ENCODE measurements around the gene ITGA5.

The ITGA5 gene

DNA sequence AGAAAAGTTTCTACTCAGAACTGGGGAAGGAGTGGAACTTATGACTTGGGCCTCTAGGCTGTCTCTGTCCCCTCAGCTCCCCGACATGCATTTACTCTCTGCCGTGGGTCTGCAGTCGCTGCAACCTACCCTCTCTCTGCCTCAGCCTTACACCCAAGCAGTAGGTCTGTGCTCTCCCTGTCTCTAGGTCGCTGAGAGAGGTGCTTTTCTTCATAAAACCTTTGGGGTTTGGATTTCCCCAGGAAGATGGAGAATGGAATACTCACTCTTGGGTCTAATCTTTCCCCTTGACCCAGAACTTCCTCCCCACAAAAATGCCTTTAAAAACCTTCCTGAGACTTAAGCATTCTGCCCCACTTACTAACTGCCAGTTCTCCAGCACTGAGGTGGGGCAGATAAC lies 67.7 kb downstream of the ITGA5 start:
- no peaks in the 10 kb centered on the region for H3K27me3 ChIP-seq (ENCODE audit: insufficient read depth, low read length)
- peaks cover 6% of the 10 kb centered on the region for H3K4me1 ChIP-seq (ENCODE audit: control insufficient read depth, insufficient read depth, low read length, unreplicated experiment)
- no peaks in the 10 kb centered on the region for H3K79me2 ChIP-seq (ENCODE audit: control insufficient read depth, insufficient read depth, low read length, unreplicated experiment)
- H3K36me3 ChIP-seq (ENCODE audit: insufficient read depth, low read length), result peaks cover 22% of the 10 kb centered on the region; the same call in 1 of the 2 replicates
- no peak overlapping the region for H3K27ac ChIP-seq (ENCODE audit: low read depth, low read length)
- H3K4me3 ChIP-seq (ENCODE audit: low read depth, low read length), result no peak overlapping the region
- no peak overlapping the region for H2AFZ ChIP-seq (ENCODE audit: low read length, unreplicated experiment)

GRCh38 chr12:54350743-54351142 lies 68.3 kb downstream of the ITGA5 start:
- Histone ChIP-seq H3K79me2 (ENCODE audit: control insufficient read depth, insufficient read depth, low read length, unreplicated experiment) (no peaks in the 10 kb centered on the region), H2AFZ (ENCODE audit: low read length, unreplicated experiment) (no peak overlapping the region), H3K27me3 (ENCODE audit: insufficient read depth, low read length) (no peaks in the 10 kb centered on the region), H3K4me3 (ENCODE audit: low read depth, low read length) (no peak overlapping the region), H3K36me3 (ENCODE audit: insufficient read depth, low read length) (peaks cover 22% of the 10 kb centered on the region; the same call in 1 of the 2 replicates), H3K27ac (ENCODE audit: low read depth, low read length) (no peak overlapping the region), H3K4me1 (ENCODE audit: control insufficient read depth, insufficient read depth, low read length, unreplicated experiment) (peaks cover 6% of the 10 kb centered on the region)

DNA sequence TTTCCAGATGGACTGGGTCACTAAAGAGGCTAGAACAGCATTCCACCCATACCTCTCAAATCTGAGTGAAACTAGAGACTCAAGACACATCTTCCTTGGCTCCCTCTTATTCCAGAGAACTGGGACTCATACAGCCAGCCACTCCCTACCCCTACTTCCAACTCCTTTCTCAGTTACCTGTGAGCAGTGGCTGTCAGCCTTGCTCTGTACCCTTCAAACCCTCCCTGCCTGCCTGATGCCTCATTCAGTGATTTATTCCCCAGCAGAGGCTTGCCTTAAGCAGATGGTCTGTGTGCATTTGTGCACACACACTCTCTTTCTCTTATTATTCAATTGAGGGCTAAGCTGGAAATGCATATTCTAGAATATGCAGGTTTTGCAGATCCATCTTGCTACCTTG lies 69.4 kb downstream of the ITGA5 start:
- peaks cover 6% of the 10 kb centered on the region for H3K4me1 ChIP-seq (ENCODE audit: control insufficient read depth, insufficient read depth, low read length, unreplicated experiment)
- peaks cover 28% of the 10 kb centered on the region; the same call in 1 of the 2 replicates for H3K36me3 ChIP-seq (ENCODE audit: insufficient read depth, low read length)
- no peaks in the 10 kb centered on the region for H3K27me3 ChIP-seq (ENCODE audit: insufficient read depth, low read length)
- H3K27ac ChIP-seq (ENCODE audit: low read depth, low read length), result no peak overlapping the region
- no peaks in the 10 kb centered on the region for H3K79me2 ChIP-seq (ENCODE audit: control insufficient read depth, insufficient read depth, low read length, unreplicated experiment)
- no peak overlapping the region for H2AFZ ChIP-seq (ENCODE audit: low read length, unreplicated experiment)
- H3K4me3 ChIP-seq (ENCODE audit: low read depth, low read length), result no peak overlapping the region

DNA sequence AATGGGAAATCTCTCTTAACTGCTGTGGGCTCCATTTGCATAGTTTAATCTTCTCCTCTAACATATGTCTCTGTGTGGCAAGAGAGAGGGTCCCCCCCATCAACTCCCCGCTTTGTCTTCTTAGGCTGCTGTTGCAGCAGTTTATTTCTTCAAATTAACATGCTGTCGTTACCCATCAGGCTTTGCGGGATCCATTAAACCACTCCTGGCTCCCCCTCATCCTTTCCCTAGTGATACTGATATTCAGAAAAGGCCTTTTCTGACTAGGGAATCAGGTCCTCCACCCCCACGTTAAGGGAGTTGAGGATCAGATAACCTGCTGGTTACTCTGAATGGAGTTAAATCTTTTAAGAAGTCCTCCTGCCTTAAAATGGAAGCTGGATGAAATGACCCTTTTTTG lies 70.0 kb downstream of the ITGA5 start:
- no peaks in the 10 kb centered on the region for H3K79me2 ChIP-seq (ENCODE audit: control insufficient read depth, insufficient read depth, low read length, unreplicated experiment)
- H3K4me1 ChIP-seq (ENCODE audit: control insufficient read depth, insufficient read depth, low read length, unreplicated experiment), result peaks cover 6% of the 10 kb centered on the region
- H2AFZ ChIP-seq (ENCODE audit: low read length, unreplicated experiment), result no peak overlapping the region
- H3K4me3 ChIP-seq (ENCODE audit: low read depth, low read length), result no peak overlapping the region
- peaks cover 28% of the 10 kb centered on the region; the same call in 1 of the 2 replicates for H3K36me3 ChIP-seq (ENCODE audit: insufficient read depth, low read length)
- no peak overlapping the region for H3K27ac ChIP-seq (ENCODE audit: low read depth, low read length)
- no peaks in the 10 kb centered on the region for H3K27me3 ChIP-seq (ENCODE audit: insufficient read depth, low read length)
